Right forelimb (tissue), 1 donor: ENCODE measurements around the gene SRD5A2.

Source experiments
- DNase-seq: peaks from one replicate; pipeline ENCODE4 v3.0.0-alpha.2; 2018

SRD5A2 gene

GRCh38 chr2:31580321-31581117 lies at the start of gene SRD5A2:
Gene SRD5A2 (minus strand): TSS chr2:31580938. CDS start chr2:31580900, 38 bp downstream.
- no peak for DNase-seq

GRCh38 chr2:31606509-31606908 lies 25.8 kb upstream of the SRD5A2 start:
- no peak for DNase-seq

- DNase-seq = no peak
Observed at GRCh38 chr2:31598694-31599093, 18.0 kb upstream of the SRD5A2 start.

- DNase-seq = no peak
Observed at GRCh38 chr2:31586230-31586629, 5.5 kb upstream of the SRD5A2 start.

GRCh38 chr2:31581124-31581795 lies 522 bp upstream of the SRD5A2 start:
- no peak for DNase-seq

- no peak for DNase-seq
Observed at GRCh38 chr2:31579996-31580320, 780 bp downstream of the SRD5A2 start.

- DNase-seq = no peak
Observed at GRCh38 chr2:31578316-31578715, 2.4 kb downstream of the SRD5A2 start.

- no peak for DNase-seq
Observed at GRCh38 chr2:31577143-31577542, 3.6 kb downstream of the SRD5A2 start.

- DNase-seq = no peak
Observed at GRCh38 chr2:31568585-31569201, 12.0 kb downstream of the SRD5A2 start.

GRCh38 chr2:31567679-31568078 lies 13.1 kb downstream of the SRD5A2 start:
- no peak for DNase-seq

- no peak for DNase-seq
Observed at GRCh38 chr2:31563273-31563839, 17.4 kb downstream of the SRD5A2 start.

GRCh38 chr2:31561823-31562222 lies 18.9 kb downstream of the SRD5A2 start:
- no peak for DNase-seq

- no peak for DNase-seq
Observed at GRCh38 chr2:31558401-31559295, 22.1 kb downstream of the SRD5A2 start.

GRCh38 chr2:31556940-31557339 lies 23.8 kb downstream of the SRD5A2 start:
- DNase-seq = no peak

GRCh38 chr2:31555967-31556706 lies 24.6 kb downstream of the SRD5A2 start:
- no peak for DNase-seq

- no peak for DNase-seq
Observed at GRCh38 chr2:31553362-31553761, 27.4 kb downstream of the SRD5A2 start.

GRCh38 chr2:31547485-31547884 lies 33.3 kb downstream of the SRD5A2 start:
- DNase-seq = no peak

GRCh38 chr2:31541853-31542252 lies 38.9 kb downstream of the SRD5A2 start:
- DNase-seq = no peak

- no peak for DNase-seq
Observed at GRCh38 chr2:31539505-31539904, 41.2 kb downstream of the SRD5A2 start.

GRCh38 chr2:31535768-31536167 lies 45.0 kb downstream of the SRD5A2 start:
- DNase-seq = no peak

- DNase-seq = no peak
Observed at GRCh38 chr2:31534636-31535035, 46.1 kb downstream of the SRD5A2 start.

GRCh38 chr2:31533036-31533435 lies 47.7 kb downstream of the SRD5A2 start:
- no peak for DNase-seq
